Ovary (tissue), 9 donors: ENCODE measurements around the gene UROD. TPM values are rescaled to one million over a fixed set of nuclear protein-coding genes. Genes with fewer than 3 reads are reported as not detected.

ENCODE experiments used
- DNase-seq, 5 donors: peaks; one replicate each; pipeline ENCODE4 v3.0.0-alpha.2; 2019 to 2020
- H3K27ac ChIP-seq, 2 donors: fragments of 200-600 bp; one replicate each; pipeline versions ENCODE4 v1.5.1 to v1.8.0; 2019 to 2022
- H3K27me3 ChIP-seq: fragments of 200-600 bp; one replicate; pipeline ENCODE4 v1.8.0; 2022
- H3K36me3 ChIP-seq: fragments of 200-600 bp; sonication (generic); one replicate; pipeline ENCODE4 v1.5.1; 2019
- H3K4me1 ChIP-seq: one replicate; pipeline ENCODE4 v1.8.1; 2013; ENCODE audit warnings: mild to moderate bottlenecking, moderate library complexity; ENCODE audit not compliant: insufficient read depth
- H3K4me3 ChIP-seq: fragments of 200-600 bp; sonication (generic); one replicate; pipeline ENCODE4 v1.5.1; 2017
- H3K9me3 ChIP-seq, 2 donors: fragments of 200-600 bp in 1 of 2; sonication (generic) in 1 of 2; one replicate each; pipeline versions ENCODE4 v1.5.1 to v1.8.1; 2013 to 2019; ENCODE audit warnings: mild to moderate bottlenecking in 1 of 2, moderate library complexity in 1 of 2
- EP300 ChIP-seq: sonication (generic); formaldehyde crosslinking; IDR thresholded peaks from one replicate; pipeline ENCODE4 v1.6.1; 2017; ENCODE audit warnings: antibody characterized with exemption
- POLR2A ChIP-seq: fragments of 450-650 bp; IDR thresholded peaks from one replicate; pipeline ENCODE4 v1.6.1; 2017; ENCODE audit warnings: antibody characterized with exemption, mild to moderate bottlenecking, moderate library complexity
- WGBS, 3 donors: extraction: QIAGEN DNeasy Blood & Tissue Kit in 1 of 3; methylation state at CpG; one replicate each; pipeline versions ENCODE4 v1.1.5 to v1.1.7; 2013 to 2017; 5-methylcytosine and 5-hydroxymethylcytosine counted together
- intact Hi-C, 4 donors: fragments of 100-400 bp; cut with DNase I; formaldehyde crosslinking; loops; one replicate each; pipeline versions ENCODE4 v1.11.0 to v1.15.1; 2022 to 2023
- polyA plus RNA-seq, 2 donors: library from polyadenylated mRNA; stranded (reverse); fragments of 200-250 nt in 1 of 2; fragments of 350-450 nt in 1 of 2; fragmentation: Illumina TruSeq in 1 of 2; extraction: RNeasy Lipid Tissue Mini Kit (QIAGEN cat#74804) in 1 of 2; gene quantifications; one replicate each; pipeline ENCODE4 v1.2.3, GENCODE V29; 2013 to 2014
- total RNA-seq, 7 donors: library from RNA; depleted of rRNA in 2 of 7; stranded (reverse); fragments of >200 nt in 2 of 7; fragmentation: NEBNext Ultra II Directional in 3 of 7; extraction: Animal tissue kit (Norgen Biotek cat#: 25700) in 3 of 7; gene quantifications; one replicate each; pipeline versions ENCODE4 v1.1.0 to v1.2.4, GENCODE V29; 2016 to 2023
- TF ChIP-seq, protein P1 (sequence below), 3 donors: fragments of 450-650 bp in 2 of 3; fragments of 200-600 bp in 1 of 3; IDR thresholded peaks; one replicate each; pipeline versions ENCODE4 v1.5.1 to v1.8.0; 2016 to 2022; ENCODE audit warnings: antibody characterized with exemption in 3 of 3, mild to moderate bottlenecking in 1 of 3
- donor health status: DM: no; HTN: no; CAD: no; lungs with moderate emphysema.
- donor health status: DM: no; HTN: no; CAD: no.
- donor health status: Bipolar disorder and iron deficiency.
- donor health status: DM: yes; HTN: yes; CAD: no.
- donor health status: DM: no; HTN: no; CAD: no.
- donor health status: DM: yes; HTN: yes; CAD: no.

The UROD gene
- total and polyA plus RNA-seq, 9 donors = 69.2 to 97.2 (median 77.1) TPM

- H3K4me1 ChIP-seq = peaks cover 3% of the 10 kb centered on the region
- intact Hi-C loops = loop anchor here in 1 of 4 donors (10.0 kb wide), 1 partner anchor 161 kb away; the partner anchor contains the start of gene PTCH2
- H3K36me3 ChIP-seq = peaks cover 3% of the 10 kb centered on the region
Measured at GRCh38 chr1:45005761-45006160, 6.3 kb upstream of the UROD start.

DNA sequence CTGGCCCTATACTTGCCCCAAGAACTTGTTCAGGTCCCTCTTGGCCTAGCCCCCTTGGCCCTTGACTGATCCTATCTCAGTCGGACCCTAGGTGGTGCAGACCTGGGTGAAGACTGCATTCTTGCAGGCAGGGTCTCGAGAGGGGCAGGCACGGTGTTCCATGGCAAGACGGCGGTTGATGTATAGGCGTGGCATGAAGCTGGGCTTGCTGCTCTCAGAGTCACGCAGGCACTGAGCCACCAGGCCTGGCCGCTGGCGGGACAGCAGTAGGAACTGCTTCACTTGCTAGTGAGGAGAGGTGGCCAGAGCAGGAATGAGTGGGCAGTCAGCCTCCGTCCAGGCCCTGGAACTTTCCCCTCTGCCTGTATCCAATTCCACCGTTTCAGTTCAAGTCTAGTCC lies 4.7 kb upstream of the UROD start:
- DNase-seq = no peak
- peaks cover 7% of the 10 kb centered on the region for H3K4me1 ChIP-seq
- intact Hi-C loops = loop anchor here in 1 of 4 donors (10.0 kb wide), 1 partner anchor 163 kb away; the partner anchor contains the start of gene PTCH2
- no peak overlapping the region for H3K27ac ChIP-seq
- H3K27me3 ChIP-seq = no peaks in the 10 kb centered on the region
- TF ChIP-seq POLR2A = no peak
- no peak overlapping the region for H3K4me3 ChIP-seq
- no peaks in the 10 kb centered on the region for H3K9me3 ChIP-seq
- peaks cover 3% of the 10 kb centered on the region for H3K36me3 ChIP-seq
- 80 to 86% (median 81%) methylated on average over 11 of the region's 11 CpGs for WGBS, 3 donors

More at GRCh38 chr1:45005761-45006160, 6.3 kb upstream of the UROD start:
- TF ChIP-seq POLR2A (no peak), EP300 (no peak)
- TF ChIP-seq, protein P1, sequence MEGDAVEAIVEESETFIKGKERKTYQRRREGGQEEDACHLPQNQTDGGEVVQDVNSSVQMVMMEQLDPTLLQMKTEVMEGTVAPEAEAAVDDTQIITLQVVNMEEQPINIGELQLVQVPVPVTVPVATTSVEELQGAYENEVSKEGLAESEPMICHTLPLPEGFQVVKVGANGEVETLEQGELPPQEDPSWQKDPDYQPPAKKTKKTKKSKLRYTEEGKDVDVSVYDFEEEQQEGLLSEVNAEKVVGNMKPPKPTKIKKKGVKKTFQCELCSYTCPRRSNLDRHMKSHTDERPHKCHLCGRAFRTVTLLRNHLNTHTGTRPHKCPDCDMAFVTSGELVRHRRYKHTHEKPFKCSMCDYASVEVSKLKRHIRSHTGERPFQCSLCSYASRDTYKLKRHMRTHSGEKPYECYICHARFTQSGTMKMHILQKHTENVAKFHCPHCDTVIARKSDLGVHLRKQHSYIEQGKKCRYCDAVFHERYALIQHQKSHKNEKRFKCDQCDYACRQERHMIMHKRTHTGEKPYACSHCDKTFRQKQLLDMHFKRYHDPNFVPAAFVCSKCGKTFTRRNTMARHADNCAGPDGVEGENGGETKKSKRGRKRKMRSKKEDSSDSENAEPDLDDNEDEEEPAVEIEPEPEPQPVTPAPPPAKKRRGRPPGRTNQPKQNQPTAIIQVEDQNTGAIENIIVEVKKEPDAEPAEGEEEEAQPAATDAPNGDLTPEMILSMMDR (IDR thresholded peaks at IDR 0.05) = no peak
- Histone ChIP-seq H3K9me3 (no peaks in the 10 kb centered on the region), H3K4me3 (no peak overlapping the region), H3K27ac (no peak overlapping the region), H3K27me3 (no peaks in the 10 kb centered on the region)
- WGBS, 3 donors = 87 to 89% (median 88%) methylated on average over 6 of the region's 6 CpGs
- DNase-seq = no peak

- 85 to 86% (median 86%) methylated on average over 3 of the region's 3 CpGs for WGBS, 3 donors
- Histone ChIP-seq H3K27ac (no peak overlapping the region), H3K4me1 (peaks cover 12% of the 10 kb centered on the region), H3K9me3 (no peaks in the 10 kb centered on the region), H3K27me3 (no peaks in the 10 kb centered on the region), H3K4me3 (no peak overlapping the region), H3K36me3 (peaks cover 3% of the 10 kb centered on the region)
- intact Hi-C loops = loop anchor here in 1 of 4 donors (10.0 kb wide), 1 partner anchor 163 kb away; the partner anchor contains the start of gene PTCH2
- DNase-seq = no peak
- no peak for TF ChIP-seq POLR2A
- TF ChIP-seq, protein P1 (IDR thresholded peaks at IDR 0.05) = no peak
- no peak for TF ChIP-seq EP300
Measured at GRCh38 chr1:45008076-45008475, 4.0 kb upstream of the UROD start.

DNA sequence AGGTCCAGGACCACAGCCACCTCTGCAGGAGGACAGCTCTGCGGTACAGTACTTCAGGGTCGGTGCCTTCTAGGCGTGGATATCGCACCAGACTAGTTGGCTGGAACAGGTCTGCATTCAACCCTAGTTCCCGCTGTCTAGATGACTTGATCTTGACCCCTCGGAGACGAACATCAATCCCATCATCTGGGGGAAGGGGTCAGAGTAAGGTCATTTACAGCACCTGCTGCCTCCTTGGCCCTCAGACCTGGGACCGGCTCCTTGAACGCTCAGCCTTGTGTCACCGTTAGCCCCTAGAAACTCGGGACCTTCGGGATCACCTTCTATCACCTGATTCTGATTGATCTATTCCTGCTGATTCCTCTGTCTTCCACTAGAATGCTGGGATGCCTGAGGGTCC lies 3.5 kb upstream of the UROD start:
- no peaks in the 10 kb centered on the region for H3K9me3 ChIP-seq
- WGBS, 3 donors = 86 to 92% (median 86%) methylated on average over 12 of the region's 12 CpGs
- intact Hi-C loops = loop anchor here in 1 of 4 donors (10.0 kb wide), 1 partner anchor 164 kb away; the partner anchor contains the start of gene PTCH2
- TF ChIP-seq POLR2A (no peak), EP300 (no peak)
- TF ChIP-seq, protein P1 (IDR thresholded peaks at IDR 0.05) = no peak
- no peak overlapping the region for H3K4me3 ChIP-seq
- peaks cover 12% of the 10 kb centered on the region for H3K4me1 ChIP-seq
- peaks cover 3% of the 10 kb centered on the region for H3K36me3 ChIP-seq
- H3K27ac ChIP-seq = no peak overlapping the region
- DNase-seq = no peak
- H3K27me3 ChIP-seq = no peaks in the 10 kb centered on the region

DNA sequence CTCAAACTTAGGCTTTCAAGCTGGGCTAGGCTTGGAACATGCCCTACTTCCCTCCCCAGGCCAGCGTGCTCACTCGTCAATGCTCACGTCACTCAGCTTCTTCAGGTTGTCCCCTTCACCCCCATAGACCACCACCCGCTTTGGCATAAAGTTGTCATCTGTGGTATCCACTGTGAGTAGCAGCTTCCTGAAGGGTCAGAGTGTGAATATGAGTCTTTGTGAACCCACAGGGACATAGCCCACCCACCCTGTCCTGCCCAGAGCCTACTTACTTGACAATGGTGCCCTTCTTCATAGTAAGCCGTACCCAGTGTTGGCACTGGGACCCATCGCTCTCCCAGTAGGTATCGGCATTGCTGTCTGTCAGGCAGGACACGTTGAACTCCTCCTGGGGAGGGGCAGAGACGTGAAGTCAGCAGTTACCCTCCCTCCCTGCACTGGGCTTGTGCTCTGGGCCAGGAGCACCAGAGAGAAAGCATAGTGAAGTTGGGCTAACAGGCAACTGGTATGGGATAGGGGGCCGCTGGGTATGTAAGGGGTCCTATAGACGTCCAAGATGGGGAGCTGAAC lies 2.7 kb upstream of the UROD start:
- Histone ChIP-seq H3K4me3 (peak overlapping the region; percentile 82), H3K9me3 (no peaks in the 10 kb centered on the region), H3K27me3 (no peaks in the 10 kb centered on the region), H3K27ac (no peak overlapping the region), H3K36me3 (peaks cover 3% of the 10 kb centered on the region), H3K4me1 (peaks cover 12% of the 10 kb centered on the region)
- intact Hi-C loops = loop anchor here in 1 of 4 donors (10.0 kb wide), 1 partner anchor 165 kb away; the partner anchor contains the start of gene PTCH2
- 87 to 94% (median 88%) methylated on average over 11 of the region's 11 CpGs for WGBS, 3 donors
- TF ChIP-seq POLR2A (no peak), EP300 (no peak)
- TF ChIP-seq, protein P1 (IDR thresholded peaks at IDR 0.05) = no peak
- DNase-seq = no peak
